ENCODE results near the gene AHRR.

DNA sequence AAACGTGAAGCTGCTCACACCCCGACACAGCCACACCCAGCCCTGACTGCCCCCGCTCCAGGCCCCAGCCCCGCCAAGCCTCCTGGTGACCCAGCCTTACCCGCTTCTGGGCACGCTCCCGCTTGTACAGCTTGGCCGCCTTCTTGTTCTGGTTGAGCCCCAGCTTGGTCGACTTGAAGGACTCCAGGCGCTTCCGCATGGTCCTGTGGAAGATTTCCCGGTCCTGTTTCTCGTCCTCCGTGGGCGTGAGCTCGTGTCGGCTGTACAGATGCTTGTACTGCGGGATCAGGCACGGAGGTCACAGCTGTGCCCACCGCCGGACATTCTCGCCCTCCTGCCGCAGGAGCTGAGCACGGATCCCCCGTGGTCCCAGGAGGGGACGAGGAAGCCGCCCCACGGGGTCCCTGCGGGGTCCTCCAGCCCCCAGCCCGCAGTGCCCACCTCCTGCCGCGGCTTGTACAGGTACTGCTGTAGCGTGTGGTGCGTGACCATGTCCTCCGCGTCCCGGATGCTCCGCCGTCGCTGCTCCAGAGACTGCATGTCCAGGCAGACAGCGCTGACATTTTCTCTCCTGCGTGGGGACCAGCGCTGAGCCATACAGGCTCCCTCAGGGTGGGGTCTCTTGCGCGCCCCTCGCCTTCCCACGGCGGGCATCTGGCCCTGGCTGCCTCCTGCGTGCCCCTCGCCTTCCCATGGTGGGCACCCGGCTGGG lies 154.7 kb downstream of the AHRR start:
- TF ChIP-seq, protein P1, sequence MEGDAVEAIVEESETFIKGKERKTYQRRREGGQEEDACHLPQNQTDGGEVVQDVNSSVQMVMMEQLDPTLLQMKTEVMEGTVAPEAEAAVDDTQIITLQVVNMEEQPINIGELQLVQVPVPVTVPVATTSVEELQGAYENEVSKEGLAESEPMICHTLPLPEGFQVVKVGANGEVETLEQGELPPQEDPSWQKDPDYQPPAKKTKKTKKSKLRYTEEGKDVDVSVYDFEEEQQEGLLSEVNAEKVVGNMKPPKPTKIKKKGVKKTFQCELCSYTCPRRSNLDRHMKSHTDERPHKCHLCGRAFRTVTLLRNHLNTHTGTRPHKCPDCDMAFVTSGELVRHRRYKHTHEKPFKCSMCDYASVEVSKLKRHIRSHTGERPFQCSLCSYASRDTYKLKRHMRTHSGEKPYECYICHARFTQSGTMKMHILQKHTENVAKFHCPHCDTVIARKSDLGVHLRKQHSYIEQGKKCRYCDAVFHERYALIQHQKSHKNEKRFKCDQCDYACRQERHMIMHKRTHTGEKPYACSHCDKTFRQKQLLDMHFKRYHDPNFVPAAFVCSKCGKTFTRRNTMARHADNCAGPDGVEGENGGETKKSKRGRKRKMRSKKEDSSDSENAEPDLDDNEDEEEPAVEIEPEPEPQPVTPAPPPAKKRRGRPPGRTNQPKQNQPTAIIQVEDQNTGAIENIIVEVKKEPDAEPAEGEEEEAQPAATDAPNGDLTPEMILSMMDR (conservative IDR thresholded peaks at IDR 0.05; ENCODE audit: low read depth in 2 of 2) = no peak
- TF ChIP-seq, protein P2, sequence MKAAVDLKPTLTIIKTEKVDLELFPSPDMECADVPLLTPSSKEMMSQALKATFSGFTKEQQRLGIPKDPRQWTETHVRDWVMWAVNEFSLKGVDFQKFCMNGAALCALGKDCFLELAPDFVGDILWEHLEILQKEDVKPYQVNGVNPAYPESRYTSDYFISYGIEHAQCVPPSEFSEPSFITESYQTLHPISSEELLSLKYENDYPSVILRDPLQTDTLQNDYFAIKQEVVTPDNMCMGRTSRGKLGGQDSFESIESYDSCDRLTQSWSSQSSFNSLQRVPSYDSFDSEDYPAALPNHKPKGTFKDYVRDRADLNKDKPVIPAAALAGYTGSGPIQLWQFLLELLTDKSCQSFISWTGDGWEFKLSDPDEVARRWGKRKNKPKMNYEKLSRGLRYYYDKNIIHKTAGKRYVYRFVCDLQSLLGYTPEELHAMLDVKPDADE (IDR thresholded peaks at IDR 0.05) = no peak
- no peak for TF ChIP-seq EZH2 (IDR thresholded peaks at IDR 0.05; ENCODE audit: low read depth, unreplicated experiment)
- TF ChIP-seq, protein P3, sequence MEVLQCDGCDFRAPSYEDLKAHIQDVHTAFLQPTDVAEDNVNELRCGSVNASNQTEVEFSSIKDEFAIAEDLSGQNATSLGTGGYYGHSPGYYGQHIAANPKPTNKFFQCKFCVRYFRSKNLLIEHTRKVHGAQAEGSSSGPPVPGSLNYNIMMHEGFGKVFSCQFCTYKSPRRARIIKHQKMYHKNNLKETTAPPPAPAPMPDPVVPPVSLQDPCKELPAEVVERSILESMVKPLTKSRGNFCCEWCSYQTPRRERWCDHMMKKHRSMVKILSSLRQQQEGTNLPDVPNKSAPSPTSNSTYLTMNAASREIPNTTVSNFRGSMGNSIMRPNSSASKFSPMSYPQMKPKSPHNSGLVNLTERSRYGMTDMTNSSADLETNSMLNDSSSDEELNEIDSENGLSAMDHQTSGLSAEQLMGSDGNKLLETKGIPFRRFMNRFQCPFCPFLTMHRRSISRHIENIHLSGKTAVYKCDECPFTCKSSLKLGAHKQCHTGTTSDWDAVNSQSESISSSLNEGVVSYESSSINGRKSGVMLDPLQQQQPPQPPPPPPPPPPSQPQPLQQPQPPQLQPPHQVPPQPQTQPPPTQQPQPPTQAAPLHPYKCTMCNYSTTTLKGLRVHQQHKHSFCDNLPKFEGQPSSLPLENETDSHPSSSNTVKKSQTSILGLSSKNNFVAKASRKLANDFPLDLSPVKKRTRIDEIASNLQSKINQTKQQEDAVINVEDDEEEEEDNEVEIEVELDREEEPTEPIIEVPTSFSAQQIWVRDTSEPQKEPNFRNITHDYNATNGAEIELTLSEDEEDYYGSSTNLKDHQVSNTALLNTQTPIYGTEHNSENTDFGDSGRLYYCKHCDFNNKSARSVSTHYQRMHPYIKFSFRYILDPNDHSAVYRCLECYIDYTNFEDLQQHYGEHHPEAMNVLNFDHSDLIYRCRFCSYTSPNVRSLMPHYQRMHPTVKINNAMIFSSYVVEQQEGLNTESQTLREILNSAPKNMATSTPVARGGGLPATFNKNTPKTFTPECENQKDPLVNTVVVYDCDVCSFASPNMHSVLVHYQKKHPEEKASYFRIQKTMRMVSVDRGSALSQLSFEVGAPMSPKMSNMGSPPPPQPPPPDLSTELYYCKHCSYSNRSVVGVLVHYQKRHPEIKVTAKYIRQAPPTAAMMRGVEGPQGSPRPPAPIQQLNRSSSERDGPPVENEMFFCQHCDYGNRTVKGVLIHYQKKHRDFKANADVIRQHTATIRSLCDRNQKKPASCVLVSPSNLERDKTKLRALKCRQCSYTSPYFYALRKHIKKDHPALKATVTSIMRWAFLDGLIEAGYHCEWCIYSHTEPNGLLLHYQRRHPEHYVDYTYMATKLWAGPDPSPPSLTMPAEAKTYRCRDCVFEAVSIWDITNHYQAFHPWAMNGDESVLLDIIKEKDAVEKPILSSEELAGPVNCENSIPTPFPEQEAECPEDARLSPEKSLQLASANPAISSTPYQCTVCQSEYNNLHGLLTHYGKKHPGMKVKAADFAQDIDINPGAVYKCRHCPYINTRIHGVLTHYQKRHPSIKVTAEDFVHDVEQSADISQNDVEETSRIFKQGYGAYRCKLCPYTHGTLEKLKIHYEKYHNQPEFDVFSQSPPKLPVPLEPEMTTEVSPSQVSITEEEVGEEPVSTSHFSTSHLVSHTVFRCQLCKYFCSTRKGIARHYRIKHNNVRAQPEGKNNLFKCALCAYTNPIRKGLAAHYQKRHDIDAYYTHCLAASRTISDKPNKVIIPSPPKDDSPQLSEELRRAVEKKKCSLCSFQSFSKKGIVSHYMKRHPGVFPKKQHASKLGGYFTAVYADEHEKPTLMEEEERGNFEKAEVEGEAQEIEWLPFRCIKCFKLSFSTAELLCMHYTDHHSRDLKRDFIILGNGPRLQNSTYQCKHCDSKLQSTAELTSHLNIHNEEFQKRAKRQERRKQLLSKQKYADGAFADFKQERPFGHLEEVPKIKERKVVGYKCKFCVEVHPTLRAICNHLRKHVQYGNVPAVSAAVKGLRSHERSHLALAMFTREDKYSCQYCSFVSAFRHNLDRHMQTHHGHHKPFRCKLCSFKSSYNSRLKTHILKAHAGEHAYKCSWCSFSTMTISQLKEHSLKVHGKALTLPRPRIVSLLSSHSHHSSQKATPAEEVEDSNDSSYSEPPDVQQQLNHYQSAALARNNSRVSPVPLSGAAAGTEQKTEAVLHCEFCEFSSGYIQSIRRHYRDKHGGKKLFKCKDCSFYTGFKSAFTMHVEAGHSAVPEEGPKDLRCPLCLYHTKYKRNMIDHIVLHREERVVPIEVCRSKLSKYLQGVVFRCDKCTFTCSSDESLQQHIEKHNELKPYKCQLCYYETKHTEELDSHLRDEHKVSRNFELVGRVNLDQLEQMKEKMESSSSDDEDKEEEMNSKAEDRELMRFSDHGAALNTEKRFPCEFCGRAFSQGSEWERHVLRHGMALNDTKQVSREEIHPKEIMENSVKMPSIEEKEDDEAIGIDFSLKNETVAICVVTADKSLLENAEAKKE (CRISPR knock-in tag; IDR thresholded peaks at IDR 0.05) = no peak
- TF ChIP-seq POLR2AphosphoS5 (IDR thresholded peaks at IDR 0.05; ENCODE audit: low read depth) = no peak
- no peak for TF ChIP-seq EZH2phosphoT487 (IDR thresholded peaks at IDR 0.05; ENCODE audit: unreplicated experiment)
- TF ChIP-seq, protein P4, sequence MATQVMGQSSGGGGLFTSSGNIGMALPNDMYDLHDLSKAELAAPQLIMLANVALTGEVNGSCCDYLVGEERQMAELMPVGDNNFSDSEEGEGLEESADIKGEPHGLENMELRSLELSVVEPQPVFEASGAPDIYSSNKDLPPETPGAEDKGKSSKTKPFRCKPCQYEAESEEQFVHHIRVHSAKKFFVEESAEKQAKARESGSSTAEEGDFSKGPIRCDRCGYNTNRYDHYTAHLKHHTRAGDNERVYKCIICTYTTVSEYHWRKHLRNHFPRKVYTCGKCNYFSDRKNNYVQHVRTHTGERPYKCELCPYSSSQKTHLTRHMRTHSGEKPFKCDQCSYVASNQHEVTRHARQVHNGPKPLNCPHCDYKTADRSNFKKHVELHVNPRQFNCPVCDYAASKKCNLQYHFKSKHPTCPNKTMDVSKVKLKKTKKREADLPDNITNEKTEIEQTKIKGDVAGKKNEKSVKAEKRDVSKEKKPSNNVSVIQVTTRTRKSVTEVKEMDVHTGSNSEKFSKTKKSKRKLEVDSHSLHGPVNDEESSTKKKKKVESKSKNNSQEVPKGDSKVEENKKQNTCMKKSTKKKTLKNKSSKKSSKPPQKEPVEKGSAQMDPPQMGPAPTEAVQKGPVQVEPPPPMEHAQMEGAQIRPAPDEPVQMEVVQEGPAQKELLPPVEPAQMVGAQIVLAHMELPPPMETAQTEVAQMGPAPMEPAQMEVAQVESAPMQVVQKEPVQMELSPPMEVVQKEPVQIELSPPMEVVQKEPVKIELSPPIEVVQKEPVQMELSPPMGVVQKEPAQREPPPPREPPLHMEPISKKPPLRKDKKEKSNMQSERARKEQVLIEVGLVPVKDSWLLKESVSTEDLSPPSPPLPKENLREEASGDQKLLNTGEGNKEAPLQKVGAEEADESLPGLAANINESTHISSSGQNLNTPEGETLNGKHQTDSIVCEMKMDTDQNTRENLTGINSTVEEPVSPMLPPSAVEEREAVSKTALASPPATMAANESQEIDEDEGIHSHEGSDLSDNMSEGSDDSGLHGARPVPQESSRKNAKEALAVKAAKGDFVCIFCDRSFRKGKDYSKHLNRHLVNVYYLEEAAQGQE (IDR thresholded peaks at IDR 0.05; ENCODE audit: unreplicated experiment) = no peak
- no peak for TF ChIP-seq JUNB (IDR thresholded peaks at IDR 0.05; ENCODE audit: unreplicated experiment)
- no peak for TF ChIP-seq CREB1 (CRISPR knock-in tag; IDR thresholded peaks at IDR 0.05; ENCODE audit: low read depth)
- TF ChIP-seq STAT1 (IDR thresholded peaks at IDR 0.05; ENCODE audit: unreplicated experiment) = no peak
